OCI-LY3 (cell line): ENCODE measurements around the gene LARGE1.

Source experiments
- EZH2phosphoT487 ChIP-seq: fragments of 200-600 bp; shearing (Covaris generic); IDR thresholded peaks from 2 replicates; pipeline ENCODE4 v1.6.1; 2018; ENCODE audit warnings: antibody characterized with exemption, mixed run types, low read depth
- TF ChIP-seq, protein P1 (sequence below): fragments of 200-600, 300-600 bp; sonication (generic); IDR thresholded peaks from 2 replicates; pipeline ENCODE4 v1.5.1; 2014; ENCODE audit warnings: antibody characterized with exemption, low read length, low read depth

DNA sequence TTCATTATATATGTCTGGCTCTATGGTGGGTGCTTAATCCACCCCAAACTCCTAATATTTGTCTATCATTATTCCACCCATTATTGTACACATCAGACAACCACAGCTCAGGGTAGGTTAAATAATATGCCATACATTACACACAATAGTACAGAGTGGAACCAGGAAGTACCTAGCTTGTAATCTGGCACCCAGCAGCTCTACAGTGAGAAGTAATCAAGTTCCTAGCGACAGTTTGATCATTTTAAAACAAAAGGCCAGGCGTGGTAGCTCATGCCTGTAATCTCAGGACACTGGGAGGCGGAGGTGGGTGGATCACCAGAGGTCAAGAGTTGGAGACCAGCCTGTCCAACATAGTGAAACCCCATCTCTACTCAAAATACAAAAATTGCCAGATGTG lies 141.0 kb downstream of the LARGE1 start:
- TF ChIP-seq, protein P1, sequence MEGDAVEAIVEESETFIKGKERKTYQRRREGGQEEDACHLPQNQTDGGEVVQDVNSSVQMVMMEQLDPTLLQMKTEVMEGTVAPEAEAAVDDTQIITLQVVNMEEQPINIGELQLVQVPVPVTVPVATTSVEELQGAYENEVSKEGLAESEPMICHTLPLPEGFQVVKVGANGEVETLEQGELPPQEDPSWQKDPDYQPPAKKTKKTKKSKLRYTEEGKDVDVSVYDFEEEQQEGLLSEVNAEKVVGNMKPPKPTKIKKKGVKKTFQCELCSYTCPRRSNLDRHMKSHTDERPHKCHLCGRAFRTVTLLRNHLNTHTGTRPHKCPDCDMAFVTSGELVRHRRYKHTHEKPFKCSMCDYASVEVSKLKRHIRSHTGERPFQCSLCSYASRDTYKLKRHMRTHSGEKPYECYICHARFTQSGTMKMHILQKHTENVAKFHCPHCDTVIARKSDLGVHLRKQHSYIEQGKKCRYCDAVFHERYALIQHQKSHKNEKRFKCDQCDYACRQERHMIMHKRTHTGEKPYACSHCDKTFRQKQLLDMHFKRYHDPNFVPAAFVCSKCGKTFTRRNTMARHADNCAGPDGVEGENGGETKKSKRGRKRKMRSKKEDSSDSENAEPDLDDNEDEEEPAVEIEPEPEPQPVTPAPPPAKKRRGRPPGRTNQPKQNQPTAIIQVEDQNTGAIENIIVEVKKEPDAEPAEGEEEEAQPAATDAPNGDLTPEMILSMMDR, result no peak
- no peak for TF ChIP-seq EZH2phosphoT487
